ENCODE measurements around the gene MAPRE3. TPM values are rescaled to one million over a fixed set of nuclear protein-coding genes. Genes with fewer than 3 reads are reported as not detected.

The MAPRE3 gene
- total RNA-seq, 1 donor from 2014 or later: 27.0 TPM

- H3K27me3 Mint-ChIP-seq (ENCODE audit: low read depth, unreplicated experiment): no peaks in the 10 kb centered on the region
- Histone ChIP-seq H3K36me3 (ENCODE audit: insufficient read depth, low read length) (no peaks in the 10 kb centered on the region), H3K4me1 (ENCODE audit: insufficient read depth, low read length) (peaks cover 7% of the 10 kb centered on the region), H3K27ac (ENCODE audit: low read depth, low read length) (no peak overlapping the region), H3K4me2 (ENCODE audit: low read length) (no peak overlapping the region), H3K27me3 (ENCODE audit: insufficient read depth, low read length) (no peaks in the 10 kb centered on the region), H4K20me1 (ENCODE audit: insufficient read depth, low read length) (peaks cover 64% of the 10 kb centered on the region), H2AFZ (ENCODE audit: low read depth, low read length) (no peak overlapping the region), H3K4me3 (ENCODE audit: insufficient read depth, low read depth, low read length) (no peak overlapping the region), H3K79me2 (ENCODE audit: insufficient read depth, low read length) (peaks cover 3% of the 10 kb centered on the region), H3K9ac (ENCODE audit: low read length) (no peak overlapping the region), H3K9me3 (ENCODE audit: insufficient read depth, low read depth, low read length) (no peaks in the 10 kb centered on the region)
- no peaks in the 10 kb centered on the region for H3K9me3 Mint-ChIP-seq (ENCODE audit: unreplicated experiment)
- TF ChIP-seq EZH2 (IDR thresholded peaks at IDR 0.05; ENCODE audit: insufficient read depth, low read length): no peak
- TF ChIP-seq, protein P1, sequence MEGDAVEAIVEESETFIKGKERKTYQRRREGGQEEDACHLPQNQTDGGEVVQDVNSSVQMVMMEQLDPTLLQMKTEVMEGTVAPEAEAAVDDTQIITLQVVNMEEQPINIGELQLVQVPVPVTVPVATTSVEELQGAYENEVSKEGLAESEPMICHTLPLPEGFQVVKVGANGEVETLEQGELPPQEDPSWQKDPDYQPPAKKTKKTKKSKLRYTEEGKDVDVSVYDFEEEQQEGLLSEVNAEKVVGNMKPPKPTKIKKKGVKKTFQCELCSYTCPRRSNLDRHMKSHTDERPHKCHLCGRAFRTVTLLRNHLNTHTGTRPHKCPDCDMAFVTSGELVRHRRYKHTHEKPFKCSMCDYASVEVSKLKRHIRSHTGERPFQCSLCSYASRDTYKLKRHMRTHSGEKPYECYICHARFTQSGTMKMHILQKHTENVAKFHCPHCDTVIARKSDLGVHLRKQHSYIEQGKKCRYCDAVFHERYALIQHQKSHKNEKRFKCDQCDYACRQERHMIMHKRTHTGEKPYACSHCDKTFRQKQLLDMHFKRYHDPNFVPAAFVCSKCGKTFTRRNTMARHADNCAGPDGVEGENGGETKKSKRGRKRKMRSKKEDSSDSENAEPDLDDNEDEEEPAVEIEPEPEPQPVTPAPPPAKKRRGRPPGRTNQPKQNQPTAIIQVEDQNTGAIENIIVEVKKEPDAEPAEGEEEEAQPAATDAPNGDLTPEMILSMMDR (IDR thresholded peaks at IDR 0.05; ENCODE audit: insufficient read depth, low read depth, low read length): no peak
- H3K4me1 Mint-ChIP-seq (ENCODE audit: low read depth, unreplicated experiment): peaks cover 33% of the 10 kb centered on the region
- H3K4me3 Mint-ChIP-seq (ENCODE audit: unreplicated experiment): no peak overlapping the region
- H3K36me3 Mint-ChIP-seq (ENCODE audit: low read depth, unreplicated experiment): peaks cover 12% of the 10 kb centered on the region
- H3K27ac Mint-ChIP-seq (ENCODE audit: unreplicated experiment): no peak overlapping the region
- DNase-seq (ENCODE audit: low read depth): peak; percentile 69
- FAIRE-seq: no peak
Observed at GRCh38 chr2:26978061-26978596, 7.7 kb downstream of the MAPRE3 start.

GRCh38 chr2:26979741-26980140 lies 9.3 kb downstream of the MAPRE3 start:
- TF ChIP-seq, protein P1 (IDR thresholded peaks at IDR 0.05; ENCODE audit: insufficient read depth, low read depth, low read length): no peak
- TF ChIP-seq EZH2 (IDR thresholded peaks at IDR 0.05; ENCODE audit: insufficient read depth, low read length): no peak
- Histone ChIP-seq H3K4me1 (ENCODE audit: insufficient read depth, low read length) (peaks cover 7% of the 10 kb centered on the region), H3K27me3 (ENCODE audit: insufficient read depth, low read length) (no peaks in the 10 kb centered on the region), H4K20me1 (ENCODE audit: insufficient read depth, low read length) (peaks cover 61% of the 10 kb centered on the region), H3K36me3 (ENCODE audit: insufficient read depth, low read length) (no peaks in the 10 kb centered on the region), H3K4me3 (ENCODE audit: insufficient read depth, low read depth, low read length) (no peak overlapping the region), H2AFZ (ENCODE audit: low read depth, low read length) (no peak overlapping the region), H3K4me2 (ENCODE audit: low read length) (peak overlapping the region; percentile 47), H3K9me3 (ENCODE audit: insufficient read depth, low read depth, low read length) (no peaks in the 10 kb centered on the region), H3K27ac (ENCODE audit: low read depth, low read length) (no peak overlapping the region), H3K79me2 (ENCODE audit: insufficient read depth, low read length) (no peaks in the 10 kb centered on the region), H3K9ac (ENCODE audit: low read length) (no peak overlapping the region)
- FAIRE-seq (no peak), DNase-seq (ENCODE audit: low read depth) (peak; percentile 61)
- H3K27ac Mint-ChIP-seq (ENCODE audit: unreplicated experiment): peak overlapping the region; percentile 5
- no peaks in the 10 kb centered on the region for H3K27me3 Mint-ChIP-seq (ENCODE audit: low read depth, unreplicated experiment)
- peaks cover 12% of the 10 kb centered on the region for H3K36me3 Mint-ChIP-seq (ENCODE audit: low read depth, unreplicated experiment)
- peak overlapping the region; percentile 65 for H3K4me3 Mint-ChIP-seq (ENCODE audit: unreplicated experiment)
- H3K4me1 Mint-ChIP-seq (ENCODE audit: low read depth, unreplicated experiment): peaks cover 31% of the 10 kb centered on the region
- no peaks in the 10 kb centered on the region for H3K9me3 Mint-ChIP-seq (ENCODE audit: unreplicated experiment)

GRCh38 chr2:26980971-26981370 lies 10.5 kb downstream of the MAPRE3 start:
- H3K27ac ChIP-seq (ENCODE audit: low read depth, low read length): no peak overlapping the region
- peaks cover 7% of the 10 kb centered on the region for H3K4me1 ChIP-seq (ENCODE audit: insufficient read depth, low read length)
- DNase-seq (ENCODE audit: low read depth): no peak
- no peak overlapping the region for H3K4me3 ChIP-seq (ENCODE audit: insufficient read depth, low read depth, low read length)
- H3K36me3 ChIP-seq (ENCODE audit: insufficient read depth, low read length): no peaks in the 10 kb centered on the region
- H3K27me3 Mint-ChIP-seq (ENCODE audit: low read depth, unreplicated experiment): no peaks in the 10 kb centered on the region
- no peak overlapping the region for H3K9ac ChIP-seq (ENCODE audit: low read length)
- H3K36me3 Mint-ChIP-seq (ENCODE audit: low read depth, unreplicated experiment): peaks cover 9% of the 10 kb centered on the region
- FAIRE-seq: no peak
- H3K9me3 ChIP-seq (ENCODE audit: insufficient read depth, low read depth, low read length): no peaks in the 10 kb centered on the region
- TF ChIP-seq, protein P1 (IDR thresholded peaks at IDR 0.05; ENCODE audit: insufficient read depth, low read depth, low read length): no peak
- TF ChIP-seq EZH2 (IDR thresholded peaks at IDR 0.05; ENCODE audit: insufficient read depth, low read length): no peak
- no peak overlapping the region for H3K4me2 ChIP-seq (ENCODE audit: low read length)
- H3K27me3 ChIP-seq (ENCODE audit: insufficient read depth, low read length): no peaks in the 10 kb centered on the region
- H4K20me1 ChIP-seq (ENCODE audit: insufficient read depth, low read length): peaks cover 51% of the 10 kb centered on the region
- no peaks in the 10 kb centered on the region for H3K79me2 ChIP-seq (ENCODE audit: insufficient read depth, low read length)
- H3K4me1 Mint-ChIP-seq (ENCODE audit: low read depth, unreplicated experiment): peaks cover 28% of the 10 kb centered on the region
- H3K9me3 Mint-ChIP-seq (ENCODE audit: unreplicated experiment): no peaks in the 10 kb centered on the region
- peak overlapping the region; percentile 20 for H3K27ac Mint-ChIP-seq (ENCODE audit: unreplicated experiment)
- peak overlapping the region; percentile 55 for H3K4me3 Mint-ChIP-seq (ENCODE audit: unreplicated experiment)
- H2AFZ ChIP-seq (ENCODE audit: low read depth, low read length): no peak overlapping the region
